SK-N-SH (cell line): Measurements from ENCODE around the gene TPSG1. TPM values are rescaled to one million over a fixed set of nuclear protein-coding genes. Genes with fewer than 3 reads are reported as not detected.

ENCODE experiments used
- CTCF ChIA-PET: fragments of 300-600, 350-600 bp; formaldehyde crosslinking; extraction: SDS; loops from one replicate; lab custom pipeline; 2021; lab: Yijun Ruan, JAX
- POLR2A ChIA-PET: fragments of 350-600 bp; sonication (Branson Sonifier 250); formaldehyde crosslinking; extraction: SDS; loops from one replicate; lab custom pipeline; 2020; ENCODE audit warnings: antibody characterized with exemption, inconsistent platforms; lab: Yijun Ruan, JAX
- DNase-seq: peaks from one replicate; pipeline ENCODE4 v3.0.0; 2012
- H2AFZ ChIP-seq: fragments of 200-600 bp; sonication (generic); 2 replicates; pipeline ENCODE4 v1.8.1; 2016; ENCODE audit warnings: antibody characterized with exemption, mild to moderate bottlenecking, low read depth
- H3F3A ChIP-seq: fragments of 200-600 bp; sonication (generic); replicated peaks from 2 replicates; pipeline ENCODE3; 2016; ENCODE audit warnings: antibody characterized with exemption, mild to moderate bottlenecking; ENCODE audit not compliant: insufficient read depth
- H3K27ac ChIP-seq, 2 experiments: fragments of 200-500 bp in 1 of 2; fragments of 200-600 bp in 1 of 2; sonication (Bioruptor generic) in 1 of 2; sonication (generic), shearing (Covaris generic) in 1 of 2; 2 replicates each; pipeline versions ENCODE4 v1.5.1 to v1.6.1; 2014 to 2016; ENCODE audit warnings: low read depth in 2 of 2, inconsistent platforms in 1 of 2, low read length in 1 of 2, mild to moderate bottlenecking in 1 of 2, mixed read lengths in 1 of 2
- H3K27me3 ChIP-seq: fragments of 200-600 bp; sonication (generic), shearing (Covaris generic); 2 replicates; pipeline ENCODE4 v1.6.1; 2016; ENCODE audit warnings: mixed run types; ENCODE audit not compliant: insufficient read depth
- H3K36me3 ChIP-seq, 2 experiments: fragments of 200-500 bp in 1 of 2; fragments of 200-600 bp in 1 of 2; sonication (Bioruptor generic) in 1 of 2; sonication (generic) in 1 of 2; replicated peaks in 1 of 2; 2 replicates each; pipeline versions ENCODE3 to v1.5.1; 2014 to 2016; ENCODE audit warnings: low read length in 1 of 2, mild to moderate bottlenecking in 1 of 2; ENCODE audit not compliant: insufficient read depth in 2 of 2, control insufficient read depth in 1 of 2
- H3K4me1 ChIP-seq, 2 experiments: fragments of 200-500 bp in 1 of 2; fragments of 200-600 bp in 1 of 2; sonication (Bioruptor generic) in 1 of 2; sonication (generic), shearing (Covaris generic) in 1 of 2; 2 replicates each; pipeline versions ENCODE4 v1.5.1 to v1.6.1; 2014 to 2016; ENCODE audit warnings: low read depth in 1 of 2, low read length in 1 of 2, mixed run types in 1 of 2; ENCODE audit not compliant: insufficient read depth in 2 of 2, control insufficient read depth in 1 of 2
- H3K4me2 ChIP-seq: fragments of 200-600 bp; sonication (generic), shearing (Covaris generic); 2 replicates; pipeline ENCODE4 v1.6.1; 2017; ENCODE audit warnings: mixed run types
- H3K4me3 ChIP-seq, 2 experiments: fragments of 200-500 bp in 1 of 2; fragments of 200-600 bp in 1 of 2; sonication (Bioruptor generic) in 1 of 2; sonication (generic), shearing (Covaris generic) in 1 of 2; 2 replicates each; pipeline versions ENCODE4 v1.5.1 to v1.8.1; 2014 to 2016; ENCODE audit warnings: low read depth in 2 of 2, inconsistent platforms in 1 of 2, low read length in 1 of 2, mild to moderate bottlenecking in 1 of 2, mixed read lengths in 1 of 2, moderate library complexity in 1 of 2
- H3K79me2 ChIP-seq: fragments of 200-600 bp; sonication (generic); 2 replicates; pipeline ENCODE4 v1.8.1; 2017; ENCODE audit warnings: mild to moderate bottlenecking; ENCODE audit not compliant: insufficient read depth
- H3K9ac ChIP-seq: fragments of 200-600 bp; sonication (generic); 2 replicates; pipeline ENCODE4 v1.6.1; 2017; ENCODE audit warnings: mixed run types
- H3K9me2 ChIP-seq: fragments of 200-600 bp; sonication (generic); 2 replicates; pipeline ENCODE4 v1.6.1; 2017; ENCODE audit warnings: mixed run types
- H3K9me3 ChIP-seq: fragments of 200-600 bp; sonication (generic); 2 replicates; pipeline ENCODE4 v1.6.1; 2017; ENCODE audit warnings: mixed run types, mild to moderate bottlenecking, moderate library complexity
- H4K20me1 ChIP-seq: fragments of 200-600 bp; sonication (generic); 2 replicates; pipeline ENCODE4 v1.6.1; 2017; ENCODE audit warnings: mild to moderate bottlenecking, mixed run types; ENCODE audit not compliant: insufficient read depth
- ELF1 ChIP-seq: IDR thresholded peaks from 2 replicates; pipeline ENCODE4 v1.4.0; 2012
- FOXJ3 ChIP-seq: sonication (generic); formaldehyde crosslinking; IDR thresholded peaks from 2 replicates; pipeline ENCODE4 v1.5.1; 2020; ENCODE audit warnings: mild to moderate bottlenecking, missing genetic modification reagents
- JUND ChIP-seq: IDR thresholded peaks from 2 replicates; pipeline ENCODE4 v1.4.0; 2012
- MAX ChIP-seq: IDR thresholded peaks from 2 replicates; pipeline ENCODE4 v1.4.0; 2012; ENCODE audit warnings: low read depth
- MXI1 ChIP-seq: IDR thresholded peaks from 2 replicates; pipeline ENCODE4 v1.6.1; 2012; ENCODE audit warnings: mild to moderate bottlenecking, low read depth, low read length, improper control_type of control experiment
- NRF1 ChIP-seq: IDR thresholded peaks from 2 replicates; pipeline ENCODE4 v1.6.1; 2012; ENCODE audit warnings: low read depth, mild to moderate bottlenecking, low read length
- POLR2AphosphoS5 ChIP-seq: IDR thresholded peaks from 2 replicates; pipeline ENCODE4 v1.6.1; 2012; ENCODE audit warnings: low read depth, low read length
- RAD21 ChIP-seq: IDR thresholded peaks from 2 replicates; pipeline ENCODE4 v1.6.1; 2012; ENCODE audit warnings: mild to moderate bottlenecking, low read length
- RCOR1 ChIP-seq: fragments of 150-350 bp; IDR thresholded peaks from 2 replicates; pipeline ENCODE4 v1.6.1; 2017; ENCODE audit warnings: antibody characterized with exemption, low read length
- REST ChIP-seq: IDR thresholded peaks from 2 replicates; pipeline ENCODE4 v1.6.1; 2012; ENCODE audit warnings: mild to moderate bottlenecking, low read depth, low read length, moderate library complexity
- RFX5 ChIP-seq: IDR thresholded peaks from 2 replicates; pipeline ENCODE4 v1.6.1; 2012; ENCODE audit warnings: mild to moderate bottlenecking, improper control_type of control experiment, low read length
- SIN3A ChIP-seq: IDR thresholded peaks from 2 replicates; pipeline ENCODE4 v1.6.1; 2012; ENCODE audit warnings: low read depth, mild to moderate bottlenecking, low read length, moderate library complexity, borderline replicate concordance
- USF2 ChIP-seq: fragments of 150-350 bp; IDR thresholded peaks from 2 replicates; pipeline ENCODE4 v1.6.1; 2017; ENCODE audit warnings: antibody characterized with exemption, low read length, low read depth, borderline replicate concordance
- ZBTB33 ChIP-seq: IDR thresholded peaks from 2 replicates; pipeline ENCODE4 v1.4.0; 2012; ENCODE audit warnings: low read depth, borderline replicate concordance
- WGBS: methylation state at CpG from one replicate; pipeline ENCODE4 v1.1.6; 2017; ENCODE audit warnings: low lambda C conversion rate; 5-methylcytosine and 5-hydroxymethylcytosine counted together
- polyA plus RNA-seq, 3 experiments: library from polyadenylated mRNA; depleted of rRNA; stranded (reverse); fragments of >200 nt; gene quantifications; 2 replicates each; pipeline ENCODE4 v1.2.3, GENCODE V29; 2012

TPSG1 gene
- polyA plus RNA-seq, 1 of the 3 experiments (the other 2 are of a cell fraction), result not detected

GRCh38 chr16:1218061-1218929, 6.8 kb downstream of the TPSG1 start:
- Histone ChIP-seq H3K4me3 (no peak overlapping the region), H2AFZ (no peak overlapping the region), H3K27me3 (peaks cover 98% of the 10 kb centered on the region), H3K36me3 (no peaks in the 10 kb centered on the region), H3K9me3 (no peaks in the 10 kb centered on the region)
- TF ChIP-seq JUND (no peak), SIN3A (no peak), NRF1 (no peak), MAX (no peak), REST (no peak), USF2 (no peak), FOXJ3 (CRISPR knock-in tag) (no peak), POLR2AphosphoS5 (no peak), ELF1 (no peak), RCOR1 (no peak)
- TF ChIP-seq, all 33 proteins: peak for 0
- H3K4me2 ChIP-seq, result no peak overlapping the region
- DNase-seq, result no peak
- H3F3A ChIP-seq, result no peaks in the 10 kb centered on the region
- 0 out of 2 replicates have a peak, but pooled peaks cover 8% of the 10 kb centered on the region for H4K20me1 ChIP-seq
- WGBS, result 30% methylated on average over 29 of the region's 49 CpGs
- H3K9ac ChIP-seq, result no peak overlapping the region
- H3K4me1 ChIP-seq, result no peaks in the 10 kb centered on the region
- ChIA-PET POLR2A (interaction anchor here (1.2 kb wide), 1 partner anchor 430 kb away, joined by 3 read pairs; the partner anchor contains the start of genes CHTF18 and RPUSD1), CTCF (interaction anchor here (0.8 to 1.9 kb wide), 5 partner anchors 9 to 528 kb away, joined by 3 to 5 read pairs (median 4); no protein-coding TSS in a partner anchor)
- H3K79me2 ChIP-seq, result no peaks in the 10 kb centered on the region
- no peak overlapping the region for H3K27ac ChIP-seq
- H3K9me2 ChIP-seq, result no peaks in the 10 kb centered on the region

- no peak for DNase-seq
- no peaks in the 10 kb centered on the region for H3K9me3 ChIP-seq
- POLR2A ChIA-PET, result no interaction called here
- TF ChIP-seq FOXJ3 (CRISPR knock-in tag) (no peak), RAD21 (no peak), MXI1 (no peak), REST (no peak), NRF1 (no peak), RFX5 (no peak), ZBTB33 (no peak), RCOR1 (no peak)
These were observed 7.5 kb downstream of the TPSG1 start for GRCh38 chr16:1217526-1217925.

More at GRCh38 chr16:1217526-1217925, 7.5 kb downstream of the TPSG1 start:
- H3K36me3 ChIP-seq, result no peaks in the 10 kb centered on the region
- no peak overlapping the region for H3K27ac ChIP-seq
- H3K4me2 ChIP-seq, result no peak overlapping the region
- H3K79me2 ChIP-seq, result no peaks in the 10 kb centered on the region
- peaks cover 97% of the 10 kb centered on the region for H3K27me3 ChIP-seq
- no peaks in the 10 kb centered on the region for H3K9me2 ChIP-seq
- CTCF ChIA-PET, result interaction anchor here (0.8 to 1.9 kb wide), 3 partner anchors 8 to 162 kb away, joined by 3 to 5 read pairs (median 4); no protein-coding TSS in a partner anchor
- no peak overlapping the region for H2AFZ ChIP-seq
- H4K20me1 ChIP-seq, result 0 out of 2 replicates have a peak, but pooled peaks cover 3% of the 10 kb centered on the region
- WGBS, result 0% methylated on average over 1 of the region's 24 CpGs
- H3K4me3 ChIP-seq, result no peak overlapping the region
- H3K4me1 ChIP-seq, result no peaks in the 10 kb centered on the region
- no peaks in the 10 kb centered on the region for H3F3A ChIP-seq
- no peak overlapping the region for H3K9ac ChIP-seq
